ENCODE data around the gene CHRDL2. TPM values are rescaled to one million over a fixed set of nuclear protein-coding genes. Genes with fewer than 3 reads are reported as not detected.

CHRDL2 gene
- total RNA-seq, 1 experiment from 2014 or later = not detected

- Histone ChIP-seq H3K9me3 (ENCODE audit: control insufficient read depth in 1 of 2, insufficient read depth in 1 of 2, low read depth in 1 of 2, low read length in 2 of 2) (no peaks in the 10 kb centered on the region), H3K9me2 (ENCODE audit: insufficient read depth) (no peaks in the 10 kb centered on the region), H3K4me2 (ENCODE audit: low read length) (no peak overlapping the region), H3K4me1 (ENCODE audit: control insufficient read depth in 1 of 2, insufficient read depth in 2 of 2, low read length in 2 of 2) (no peaks in the 10 kb centered on the region), H3K79me2 (ENCODE audit: insufficient read depth, low read length) (peaks cover 44% of the 10 kb centered on the region), H2AFZ (ENCODE audit: low read depth, low read length, poor library complexity, severe bottlenecking) (no peak overlapping the region), H3K36me3 (ENCODE audit: control insufficient read depth in 1 of 2, insufficient read depth in 2 of 2, low read length in 2 of 2) (no peaks in the 10 kb centered on the region), H3K27ac (ENCODE audit: low read depth, low read length) (no peak overlapping the region), H3K9ac (ENCODE audit: low read length) (no peak overlapping the region), H3K4me3 (replicated peaks in 1 of 2; ENCODE audit: low read depth in 1 of 2, low read length in 2 of 2) (no peak overlapping the region), H4K20me1 (ENCODE audit: insufficient read depth) (no peaks in the 10 kb centered on the region), H3K27me3 (ENCODE audit: insufficient read depth, low read length) (no peaks in the 10 kb centered on the region)
- ChIA-PET RAD21 (ENCODE audit: low non-redundant PET in 1 of 2, low total read pairs in 2 of 2, uncharacterized antibody in 2 of 2, unreplicated experiment in 2 of 2) (no interaction called here), POLR2A (no interaction called here), CTCF (no interaction called here)
- DNase-seq (ENCODE audit: low read depth, low spot score) (no peak), ATAC-seq (no peak)
- BruUV-seq (replicated peaks) = no TSS peak
- intact Hi-C loops (cut with micrococcal nuclease) = no loop called here
- TF ChIP-seq CTCF (IDR thresholded peaks at IDR 0.05 in 2 of 3, conservative IDR thresholded peaks at IDR 0.05 in 1 of 3; ENCODE audit: borderline replicate concordance in 1 of 3, insufficient read depth in 1 of 3, low read depth in 2 of 3, low read length in 2 of 3) (no peak), EZH2 (IDR thresholded peaks at IDR 0.05) (no peak), CEBPB (IDR thresholded peaks at IDR 0.05; ENCODE audit: low read depth) (no peak), ATF3 (IDR thresholded peaks at IDR 0.05) (no peak), TCF7L2 (IDR thresholded peaks at IDR 0.05; ENCODE audit: borderline replicate concordance, extremely low read depth, insufficient read depth, insufficient read length) (no peak), FOSL1 (IDR thresholded peaks at IDR 0.05; ENCODE audit: low read depth) (no peak), MAX (IDR thresholded peaks at IDR 0.05) (no peak)
Observed at GRCh38 chr11:74766905-74767304, 35.7 kb upstream of the CHRDL2 start.

- Histone ChIP-seq H3K79me2 (ENCODE audit: insufficient read depth, low read length) (peaks cover 52% of the 10 kb centered on the region), H3K27me3 (ENCODE audit: insufficient read depth, low read length) (no peaks in the 10 kb centered on the region), H3K9me3 (ENCODE audit: control insufficient read depth in 1 of 2, insufficient read depth in 1 of 2, low read depth in 1 of 2, low read length in 2 of 2) (no peaks in the 10 kb centered on the region), H3K27ac (ENCODE audit: low read depth, low read length) (no peak overlapping the region), H4K20me1 (ENCODE audit: insufficient read depth) (no peaks in the 10 kb centered on the region), H3K36me3 (ENCODE audit: control insufficient read depth in 1 of 2, insufficient read depth in 2 of 2, low read length in 2 of 2) (no peaks in the 10 kb centered on the region), H3K4me2 (ENCODE audit: low read length) (no peak overlapping the region), H3K9me2 (ENCODE audit: insufficient read depth) (no peaks in the 10 kb centered on the region), H3K9ac (ENCODE audit: low read length) (no peak overlapping the region), H3K4me3 (replicated peaks in 1 of 2; ENCODE audit: low read depth in 1 of 2, low read length in 2 of 2) (no peak overlapping the region), H2AFZ (ENCODE audit: low read depth, low read length, poor library complexity, severe bottlenecking) (no peak overlapping the region), H3K4me1 (ENCODE audit: control insufficient read depth in 1 of 2, insufficient read depth in 2 of 2, low read length in 2 of 2) (peaks cover 6 to 13% of the 10 kb centered on the region in 2 experiments)
- intact Hi-C loops (cut with micrococcal nuclease) = no loop called here
- ChIA-PET POLR2A (no interaction called here), CTCF (no interaction called here), RAD21 (ENCODE audit: low non-redundant PET in 1 of 2, low total read pairs in 2 of 2, uncharacterized antibody in 2 of 2, unreplicated experiment in 2 of 2) (no interaction called here)
- ATAC-seq (no peak), DNase-seq (ENCODE audit: low read depth, low spot score) (no peak)
- BruUV-seq (replicated peaks) = no TSS peak
- TF ChIP-seq YY1 (IDR thresholded peaks at IDR 0.05; ENCODE audit: extremely low read depth, insufficient replicate concordance, low read depth, low read length) = no peak
- TF ChIP-seq EZH2phosphoT487 (IDR thresholded peaks at IDR 0.05; ENCODE audit: borderline replicate concordance) = no peak
- no peak for TF ChIP-seq SIN3A (IDR thresholded peaks at IDR 0.05; ENCODE audit: low read depth)
- no peak for TF ChIP-seq ATF3 (IDR thresholded peaks at IDR 0.05)
- no peak for TF ChIP-seq ZFX (IDR thresholded peaks at IDR 0.05)
- no peak for TF ChIP-seq SRF (IDR thresholded peaks at IDR 0.05; ENCODE audit: low read depth)
- no peak for TF ChIP-seq CTCF (IDR thresholded peaks at IDR 0.05 in 2 of 3, conservative IDR thresholded peaks at IDR 0.05 in 1 of 3; ENCODE audit: borderline replicate concordance in 1 of 3, insufficient read depth in 1 of 3, low read depth in 2 of 3, low read length in 2 of 3)
- TF ChIP-seq RAD21 (IDR thresholded peaks at IDR 0.05; ENCODE audit: low read depth) = no peak
- no peak for TF ChIP-seq EGR1 (IDR thresholded peaks at IDR 0.05; ENCODE audit: low read depth)
Observed at GRCh38 chr11:74756571-74756970, 25.3 kb upstream of the CHRDL2 start.

All from HCT116 (cell line).